ENCODE data around the gene CREB5.

Gene CREB5

DNA sequence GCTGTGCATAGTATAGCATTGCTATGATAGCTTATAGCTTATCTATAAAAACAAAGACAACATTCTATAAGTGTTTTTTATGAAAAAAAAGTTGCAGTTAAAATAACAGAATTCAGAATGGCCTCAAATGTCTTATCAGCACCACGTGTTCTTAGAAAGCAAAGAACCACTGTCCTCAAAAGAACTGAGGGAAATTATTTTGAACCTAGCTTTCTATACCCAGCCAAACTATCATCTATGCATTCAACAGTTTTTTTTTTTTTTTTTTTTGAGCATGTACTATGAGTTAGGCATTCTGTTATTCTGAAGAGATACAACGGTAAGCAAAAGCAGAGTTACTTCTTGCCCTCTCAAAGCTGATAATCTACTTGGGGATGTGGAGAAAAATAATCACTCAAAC, 247.8 kb downstream of the CREB5 start:
- DNase-seq (ENCODE audit: extremely low spot score), result no peak
- TF ChIP-seq CTCF (IDR thresholded peaks at IDR 0.05; ENCODE audit: control extremely low read depth, extremely low read depth, low read depth, missing control alignments), result no peak
- POLR2A ChIA-PET, result no interaction called here
- CTCF ChIA-PET, result interaction anchor here (0.7 to 3.7 kb wide), 4 partner anchors 12 to 297 kb away, joined by 3 to 20 read pairs (median 3); no protein-coding TSS in a partner anchor

GRCh38 chr7:28661826-28662595, 249.7 kb downstream of the CREB5 start:
- no peak for TF ChIP-seq CTCF (IDR thresholded peaks at IDR 0.05; ENCODE audit: control extremely low read depth, extremely low read depth, low read depth, missing control alignments)
- ChIA-PET CTCF (interaction anchor here (1.0 to 1.9 kb wide), 7 partner anchors 8 to 76 kb away, joined by 3 to 6 read pairs (median 3); no protein-coding TSS in a partner anchor), POLR2A (no interaction called here)
- DNase-seq (ENCODE audit: extremely low spot score), result no peak

DNA sequence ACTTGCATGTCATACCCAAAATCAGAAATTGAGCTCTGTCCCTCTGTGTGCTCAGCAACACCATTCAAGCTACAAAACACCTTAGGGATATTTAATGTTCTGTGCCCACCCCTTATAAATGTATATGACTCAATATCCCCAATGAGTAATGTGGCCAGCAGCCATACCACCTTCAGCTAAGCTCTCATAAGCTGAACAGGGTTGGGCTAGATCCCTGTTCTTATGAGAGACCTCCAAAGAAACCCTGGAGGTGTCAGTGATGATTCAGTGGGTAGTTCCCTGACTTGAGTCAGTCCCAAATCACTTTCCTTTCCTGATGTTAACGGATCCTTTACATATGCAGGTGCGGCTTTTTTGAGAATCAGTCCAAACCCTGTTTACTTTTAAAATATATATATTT, 253.8 kb downstream of the CREB5 start:
- ChIA-PET CTCF (interaction anchor here (0.9 kb wide), 1 partner anchor 9 kb away, joined by 3 read pairs; no protein-coding TSS in a partner anchor), POLR2A (no interaction called here)
- no peak for TF ChIP-seq CTCF (IDR thresholded peaks at IDR 0.05; ENCODE audit: control extremely low read depth, extremely low read depth, low read depth, missing control alignments)

GRCh38 chr7:28668085-28668484, 255.8 kb downstream of the CREB5 start:
- no peak for DNase-seq (ENCODE audit: extremely low spot score)
- ChIA-PET CTCF (no interaction called here), POLR2A (no interaction called here)
- no peak for TF ChIP-seq CTCF (IDR thresholded peaks at IDR 0.05; ENCODE audit: control extremely low read depth, extremely low read depth, low read depth, missing control alignments)

More for the DNA sequence above, 253.8 kb downstream of the CREB5 start:
- no peak for DNase-seq (ENCODE audit: extremely low spot score)

- TF ChIP-seq CTCF (IDR thresholded peaks at IDR 0.05; ENCODE audit: control extremely low read depth, extremely low read depth, low read depth, missing control alignments), result no peak
- ChIA-PET CTCF (interaction anchor here (0.7 to 1.2 kb wide), 3 partner anchors 10 to 29 kb away, joined by 3 to 4 read pairs (median 3); no protein-coding TSS in a partner anchor), POLR2A (no interaction called here)
- DNase-seq (ENCODE audit: extremely low spot score), result no peak
Observed at GRCh38 chr7:28669330-28669729, 257.0 kb downstream of the CREB5 start.

DNA sequence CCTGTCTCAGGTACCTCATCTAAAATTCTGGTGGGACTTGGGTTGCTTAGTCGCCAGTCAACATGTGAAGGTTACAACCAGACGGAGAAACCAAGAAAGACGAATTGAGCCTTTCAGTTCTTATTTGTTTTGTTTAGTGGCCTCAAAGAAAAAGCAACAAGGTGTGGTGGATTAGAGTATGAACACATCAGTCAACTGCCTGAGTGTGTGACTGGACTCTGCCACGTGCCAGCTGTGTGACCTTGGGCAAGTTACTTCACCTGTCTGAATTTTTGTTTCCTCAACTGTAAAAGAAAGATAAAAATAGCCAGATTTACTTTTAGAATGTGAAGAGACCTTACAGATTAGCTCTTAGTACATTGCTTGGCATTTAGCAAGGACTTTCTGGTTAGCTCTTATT, 259.2 kb downstream of the CREB5 start:
- no peak for TF ChIP-seq CTCF (IDR thresholded peaks at IDR 0.05; ENCODE audit: control extremely low read depth, extremely low read depth, low read depth, missing control alignments)
- DNase-seq (ENCODE audit: extremely low spot score), result no peak
- POLR2A ChIA-PET, result no interaction called here
- CTCF ChIA-PET, result interaction anchor here (1.0 to 1.9 kb wide), 3 partner anchors 11 to 22 kb away, joined by 3 to 4 read pairs (median 3); no protein-coding TSS in a partner anchor
